HCT116 (cell line): ENCODE results near the gene CLOCK. TPM values are rescaled to one million over a fixed set of nuclear protein-coding genes. Genes with fewer than 3 reads are reported as not detected.

Experiments
- ATAC-seq: fragments of 200-7000 bp; cut with Tn5 transposase; 2 replicates; pipeline ENCODE4 v1.9.1; 2020; ENCODE audit warnings: mild to moderate bottlenecking, moderate library complexity
- BruUV-seq: library from RNA; stranded (reverse); fragments of 400-500 nt; replicated peaks from 2 replicates; lab custom pipeline; 2021; lab: Mats Ljungman, UMichigan
- CTCF ChIA-PET: fragments of 300-600 bp; sonication (Branson Sonifier 250); formaldehyde crosslinking; loops from one replicate; lab custom pipeline; 2021; ENCODE audit warnings: antibody characterized with exemption; lab: Charles Lee
- POLR2A ChIA-PET: fragments of 300-600, 350-600 bp; sonication (Branson Sonifier 250); formaldehyde crosslinking; loops from one replicate; lab custom pipeline; 2021; ENCODE audit warnings: antibody characterized with exemption; lab: Charles Lee
- RAD21 ChIA-PET, 2 experiments: fragments of 300-600 bp; sonication (Branson Sonifier 250); formaldehyde crosslinking; loops; one replicate each; lab custom pipeline; 2023; ENCODE audit warnings: low total read pairs in 2 of 2; ENCODE audit not compliant: uncharacterized antibody in 2 of 2, unreplicated experiment in 2 of 2, low non-redundant PET in 1 of 2; lab: Charles Lee
- DNase-seq: peaks from one replicate; pipeline ENCODE4 v3.0.0-alpha.2; 2010; ENCODE audit warnings: low read depth, low spot score
- H2AFZ ChIP-seq: fragments of 200-600 bp; shearing (Covaris generic), sonication (generic); 2 replicates; pipeline ENCODE4 v1.6.1; 2017; ENCODE audit warnings: low read depth, mixed run types, mixed read lengths, antibody characterized with exemption, low read length; ENCODE audit not compliant: poor library complexity, severe bottlenecking
- H3K27ac ChIP-seq: 2 replicates; pipeline ENCODE4 v1.5.1; 2012; ENCODE audit warnings: low read depth, low read length
- H3K27me3 ChIP-seq: fragments of 200-600 bp; sonication (generic); 2 replicates; pipeline ENCODE4 v1.6.1; 2016; ENCODE audit warnings: mixed run types, low read length, mixed read lengths; ENCODE audit not compliant: insufficient read depth
- H3K36me3 ChIP-seq, 2 experiments: fragments of 200-500 bp in 1 of 2; fragments of 200-600 bp in 1 of 2; sonication (Bioruptor generic) in 1 of 2; sonication (generic) in 1 of 2; 2 replicates each; pipeline versions ENCODE4 v1.5.1 to v1.6.1; 2014 to 2016; ENCODE audit warnings: low read length in 2 of 2, inconsistent platforms in 1 of 2, mixed read lengths in 1 of 2, mixed run types in 1 of 2; ENCODE audit not compliant: insufficient read depth in 2 of 2, control insufficient read depth in 1 of 2
- H3K4me1 ChIP-seq, 2 experiments: fragments of 200-600 bp in 1 of 2; sonication (generic) in 1 of 2; 2 replicates each; pipeline versions ENCODE4 v1.5.1 to v1.6.1; 2012 to 2017; ENCODE audit warnings: low read length in 2 of 2, inconsistent platforms in 1 of 2, mild to moderate bottlenecking in 1 of 2, mixed read lengths in 1 of 2, mixed run types in 1 of 2, moderate library complexity in 1 of 2; ENCODE audit not compliant: insufficient read depth in 2 of 2, control insufficient read depth in 1 of 2
- H3K4me2 ChIP-seq: fragments of 200-600 bp; sonication (generic); 2 replicates; pipeline ENCODE4 v1.6.1; 2017; ENCODE audit warnings: mixed run types, low read length, mixed read lengths
- H3K4me3 ChIP-seq, 2 experiments: fragments of 200-600 bp in 1 of 2; sonication (generic) in 1 of 2; replicated peaks in 1 of 2; 2 replicates each; pipeline ENCODE4 v1.5.1; 2011 to 2016; ENCODE audit warnings: low read length in 2 of 2, control low read depth in 1 of 2, low read depth in 1 of 2, mild to moderate bottlenecking in 1 of 2, mixed read lengths in 1 of 2, mixed run types in 1 of 2
- H3K79me2 ChIP-seq: fragments of 200-600 bp; sonication (generic); 2 replicates; pipeline ENCODE4 v1.6.1; 2017; ENCODE audit warnings: mild to moderate bottlenecking, mixed run types, low read length, moderate library complexity, mixed read lengths; ENCODE audit not compliant: insufficient read depth
- H3K9ac ChIP-seq: fragments of 200-600 bp; sonication (generic); 2 replicates; pipeline ENCODE4 v1.6.1; 2016; ENCODE audit warnings: low read length, mixed read lengths
- H3K9me2 ChIP-seq: fragments of 200-600 bp; sonication (generic), shearing (Covaris generic); 2 replicates; pipeline ENCODE4 v1.6.1; 2017; ENCODE audit warnings: mixed run types, mild to moderate bottlenecking, moderate library complexity; ENCODE audit not compliant: insufficient read depth
- H3K9me3 ChIP-seq, 2 experiments: fragments of 200-500 bp in 1 of 2; fragments of 200-600 bp in 1 of 2; sonication (Bioruptor generic) in 1 of 2; sonication (generic) in 1 of 2; 2 replicates each; pipeline ENCODE4 v1.6.1; 2014 to 2017; ENCODE audit warnings: low read length in 2 of 2, mixed read lengths in 2 of 2, inconsistent platforms in 1 of 2, low read depth in 1 of 2, mild to moderate bottlenecking in 1 of 2, mixed run types in 1 of 2, moderate library complexity in 1 of 2; ENCODE audit not compliant: control insufficient read depth in 1 of 2, insufficient read depth in 1 of 2
- H4K20me1 ChIP-seq: fragments of 200-600 bp; sonication (generic), shearing (Covaris generic); 2 replicates; pipeline ENCODE4 v1.6.1; 2017; ENCODE audit warnings: mixed run types, mild to moderate bottlenecking, moderate library complexity; ENCODE audit not compliant: insufficient read depth
- ATF3 ChIP-seq: IDR thresholded peaks from 2 replicates; pipeline ENCODE4 v1.6.1; 2012
- EZH2phosphoT487 ChIP-seq: fragments of 200-600 bp; IDR thresholded peaks from 2 replicates; pipeline ENCODE4 v1.6.1; 2018; ENCODE audit warnings: antibody characterized with exemption, borderline replicate concordance
- FOSL1 ChIP-seq: IDR thresholded peaks from 2 replicates; pipeline ENCODE4 v1.6.1; 2012; ENCODE audit warnings: low read depth
- TCF7L2 ChIP-seq: IDR thresholded peaks from 2 replicates; pipeline ENCODE4 v1.7.0; 2011; ENCODE audit warnings: borderline replicate concordance, inconsistent platforms; ENCODE audit not compliant: insufficient read depth, insufficient read length; ENCODE audit errors: extremely low read depth
- ZNF274 ChIP-seq: fragments of 200-500 bp; sonication (Bioruptor generic); IDR thresholded peaks from 2 replicates; pipeline ENCODE4 v1.6.1; 2014; ENCODE audit warnings: mild to moderate bottlenecking, low read depth, low read length, inconsistent platforms
- intact Hi-C: fragments of 100-400 bp; cut with micrococcal nuclease; formaldehyde crosslinking; loops from 2 replicates; pipeline ENCODE4 v1.10.0; 2022
- total RNA-seq: library from RNA; stranded (reverse); gene quantifications from one replicate; pipeline ENCODE4 v1.2.1, GENCODE V29; 2021; ENCODE audit not compliant: unreplicated experiment
- TF ChIP-seq, protein P1 (sequence below): IDR thresholded peaks from 2 replicates; pipeline ENCODE4 v1.6.1; 2012; ENCODE audit warnings: low read depth

CLOCK gene
- total RNA-seq, 1 experiment from 2014 or later: 38.7 TPM

- no peak overlapping the region for H3K4me3 ChIP-seq
- ATAC-seq (no peak), DNase-seq (no peak)
- intact Hi-C loops: loop anchor here (5.0 to 10.0 kb wide), 2 partner anchors 189 to 417 kb away; partner anchors contain the start of gene NMU
- H3K79me2 ChIP-seq: no peaks in the 10 kb centered on the region
- POLR2A ChIA-PET: no interaction called here
- no peak overlapping the region for H3K4me2 ChIP-seq
- TF ChIP-seq EZH2phosphoT487 (no peak), FOSL1 (no peak), TCF7L2 (no peak), ATF3 (no peak), ZNF274 (no peak)
- TF ChIP-seq, protein P1, sequence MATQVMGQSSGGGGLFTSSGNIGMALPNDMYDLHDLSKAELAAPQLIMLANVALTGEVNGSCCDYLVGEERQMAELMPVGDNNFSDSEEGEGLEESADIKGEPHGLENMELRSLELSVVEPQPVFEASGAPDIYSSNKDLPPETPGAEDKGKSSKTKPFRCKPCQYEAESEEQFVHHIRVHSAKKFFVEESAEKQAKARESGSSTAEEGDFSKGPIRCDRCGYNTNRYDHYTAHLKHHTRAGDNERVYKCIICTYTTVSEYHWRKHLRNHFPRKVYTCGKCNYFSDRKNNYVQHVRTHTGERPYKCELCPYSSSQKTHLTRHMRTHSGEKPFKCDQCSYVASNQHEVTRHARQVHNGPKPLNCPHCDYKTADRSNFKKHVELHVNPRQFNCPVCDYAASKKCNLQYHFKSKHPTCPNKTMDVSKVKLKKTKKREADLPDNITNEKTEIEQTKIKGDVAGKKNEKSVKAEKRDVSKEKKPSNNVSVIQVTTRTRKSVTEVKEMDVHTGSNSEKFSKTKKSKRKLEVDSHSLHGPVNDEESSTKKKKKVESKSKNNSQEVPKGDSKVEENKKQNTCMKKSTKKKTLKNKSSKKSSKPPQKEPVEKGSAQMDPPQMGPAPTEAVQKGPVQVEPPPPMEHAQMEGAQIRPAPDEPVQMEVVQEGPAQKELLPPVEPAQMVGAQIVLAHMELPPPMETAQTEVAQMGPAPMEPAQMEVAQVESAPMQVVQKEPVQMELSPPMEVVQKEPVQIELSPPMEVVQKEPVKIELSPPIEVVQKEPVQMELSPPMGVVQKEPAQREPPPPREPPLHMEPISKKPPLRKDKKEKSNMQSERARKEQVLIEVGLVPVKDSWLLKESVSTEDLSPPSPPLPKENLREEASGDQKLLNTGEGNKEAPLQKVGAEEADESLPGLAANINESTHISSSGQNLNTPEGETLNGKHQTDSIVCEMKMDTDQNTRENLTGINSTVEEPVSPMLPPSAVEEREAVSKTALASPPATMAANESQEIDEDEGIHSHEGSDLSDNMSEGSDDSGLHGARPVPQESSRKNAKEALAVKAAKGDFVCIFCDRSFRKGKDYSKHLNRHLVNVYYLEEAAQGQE: no peak
- H3K4me1 ChIP-seq: 0 out of 4 replicates have a peak, but pooled peaks cover 0 to 2% of the 10 kb centered on the region in 2 experiments
- H4K20me1 ChIP-seq: no peaks in the 10 kb centered on the region
- peaks cover 19 to 47% of the 10 kb centered on the region in 2 experiments for H3K36me3 ChIP-seq
- RAD21 ChIA-PET: no interaction called here
- no peaks in the 10 kb centered on the region for H3K9me3 ChIP-seq
- no peak overlapping the region for H3K27ac ChIP-seq
- no peaks in the 10 kb centered on the region for H3K9me2 ChIP-seq
- H3K27me3 ChIP-seq: no peaks in the 10 kb centered on the region
- H3K9ac ChIP-seq: no peak overlapping the region
- H2AFZ ChIP-seq: no peak overlapping the region
- no TSS peak for BruUV-seq
- CTCF ChIA-PET: no interaction called here
These were observed 98.9 kb downstream of the CLOCK start for GRCh38 chr4:55447831-55448230.
